GM12872 (cell line): ENCODE results near the gene CCDC9.

Experiments used
- CTCF ChIP-seq: IDR thresholded peaks from 3 replicates; pipeline ENCODE4 v1.5.1; 2011; ENCODE audit warnings: low read depth, mild to moderate bottlenecking, low read length, moderate library complexity; ENCODE audit not compliant: insufficient read depth

Gene CCDC9

GRCh38 chr19:47247308-47247990, 8.9 kb upstream of the CCDC9 start:
- peak; percentile 90 for TF ChIP-seq CTCF

- no peak for TF ChIP-seq CTCF
Measured at GRCh38 chr19:47253467-47253881, 2.9 kb upstream of the CCDC9 start.

- no peak for TF ChIP-seq CTCF
Measured at GRCh38 chr19:47253970-47254369, 2.4 kb upstream of the CCDC9 start.

GRCh38 chr19:47256693-47257410, 527 bp downstream of the CCDC9 start:
- TF ChIP-seq CTCF: no peak

- TF ChIP-seq CTCF: no peak
Measured at GRCh38 chr19:47257411-47258169, 1.3 kb downstream of the CCDC9 start.

GRCh38 chr19:47258434-47258833, 2.1 kb downstream of the CCDC9 start:
- TF ChIP-seq CTCF: no peak

GRCh38 chr19:47258895-47259555, 2.7 kb downstream of the CCDC9 start:
- TF ChIP-seq CTCF: no peak
